Epidermal melanocyte (primary cell): ENCODE results near the gene SVOPL.

Source experiments
- DNase-seq: peaks from one replicate; pipeline ENCODE4 v3.0.0; 2011; ENCODE audit warnings: low spot score; ENCODE audit not compliant: insufficient read length

SVOPL gene

DNA sequence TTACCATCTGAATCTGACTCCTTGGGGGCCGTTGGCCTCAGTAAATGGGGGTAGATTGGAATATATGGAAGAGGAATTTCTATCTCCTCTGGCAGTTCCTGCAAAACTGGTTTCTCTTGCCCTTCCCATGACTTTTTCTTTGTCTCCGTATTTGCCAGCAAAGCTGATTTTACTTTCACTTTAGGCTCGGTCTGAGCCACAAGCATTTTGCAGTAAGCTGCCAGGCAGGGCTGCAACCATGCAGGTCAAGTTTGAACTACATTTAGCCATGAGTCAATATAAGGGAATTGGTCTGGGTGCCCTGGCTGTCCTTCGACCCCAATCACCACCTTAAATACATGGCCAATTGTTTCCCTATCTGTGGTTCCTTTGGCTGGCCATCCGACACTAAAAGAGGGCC, 136.8 kb downstream of the SVOPL start:
- DNase-seq: no peak

DNA sequence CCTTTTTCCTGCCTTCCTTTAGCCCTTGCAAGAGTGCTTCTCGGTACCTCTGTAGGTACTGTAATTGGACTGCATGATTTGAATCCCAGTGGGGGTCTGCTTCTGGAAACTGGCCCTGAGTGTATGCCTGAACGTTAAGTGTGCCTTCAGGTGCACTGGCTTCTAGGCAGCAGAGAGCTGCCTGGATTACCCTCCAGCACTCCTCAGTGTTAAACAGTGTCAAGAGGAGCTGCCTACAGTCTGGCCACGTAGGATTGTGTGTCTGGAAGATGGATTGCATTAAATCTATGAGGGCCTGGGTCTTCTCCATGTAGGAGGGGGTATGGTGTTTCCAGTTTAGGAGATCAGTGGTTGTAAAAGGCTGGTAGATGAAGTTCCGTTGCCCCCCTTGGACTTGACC, 137.4 kb downstream of the SVOPL start:
- no peak for DNase-seq

DNA sequence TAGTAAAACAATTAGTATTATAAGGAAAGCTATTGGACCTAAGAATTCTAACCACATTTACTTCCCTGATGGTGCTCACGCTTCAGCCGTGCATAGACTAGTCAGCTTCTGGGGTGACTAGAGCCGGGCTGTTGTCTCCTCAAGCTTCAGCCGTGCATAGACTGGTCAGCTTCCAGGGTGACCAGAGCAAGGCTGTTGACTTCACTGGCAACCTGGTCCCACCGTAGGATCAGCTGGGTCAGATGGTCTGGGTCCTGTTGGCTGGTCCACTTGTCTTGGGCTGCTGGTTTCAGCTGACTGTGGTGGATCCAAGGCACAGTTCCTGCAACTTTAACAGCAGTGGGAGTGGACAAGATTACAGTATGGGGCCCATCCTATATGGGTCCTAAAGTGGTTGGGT, 141.7 kb downstream of the SVOPL start:
- DNase-seq: no peak

DNA sequence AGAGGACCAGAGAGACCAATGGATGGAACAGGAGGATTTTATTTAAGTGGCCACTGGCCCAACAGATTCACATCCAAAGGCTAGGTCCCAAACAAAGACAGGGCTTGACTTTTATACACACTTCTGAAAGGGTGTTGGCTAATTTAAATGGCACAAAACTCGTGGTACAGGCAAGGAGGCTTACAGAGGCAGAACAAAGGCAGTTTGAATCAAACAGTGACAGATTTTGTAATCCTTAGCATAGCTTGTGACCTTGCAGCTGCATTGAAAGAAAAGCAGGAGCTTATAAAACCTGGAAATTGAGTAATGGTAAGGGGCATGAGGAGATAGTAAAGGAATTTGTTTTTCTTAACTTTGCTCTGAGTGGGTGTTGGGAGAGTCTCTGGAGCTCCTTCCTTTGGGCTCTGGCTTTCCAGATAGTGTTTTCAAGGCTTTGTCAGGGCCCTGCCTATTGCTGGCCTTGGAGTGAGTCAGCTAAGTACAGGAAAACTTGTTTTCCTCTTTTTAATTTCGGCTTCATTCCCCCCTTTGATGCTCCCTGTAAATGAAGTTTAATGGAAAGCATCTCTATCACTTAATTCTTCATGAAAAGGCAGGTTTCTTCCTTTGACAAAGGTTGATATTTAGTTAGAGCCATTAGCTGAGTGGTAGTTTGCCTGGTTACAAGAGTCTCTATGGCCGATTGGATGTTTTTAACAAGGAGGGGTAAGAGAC, 144.2 kb downstream of the SVOPL start:
- DNase-seq: no peak

DNA sequence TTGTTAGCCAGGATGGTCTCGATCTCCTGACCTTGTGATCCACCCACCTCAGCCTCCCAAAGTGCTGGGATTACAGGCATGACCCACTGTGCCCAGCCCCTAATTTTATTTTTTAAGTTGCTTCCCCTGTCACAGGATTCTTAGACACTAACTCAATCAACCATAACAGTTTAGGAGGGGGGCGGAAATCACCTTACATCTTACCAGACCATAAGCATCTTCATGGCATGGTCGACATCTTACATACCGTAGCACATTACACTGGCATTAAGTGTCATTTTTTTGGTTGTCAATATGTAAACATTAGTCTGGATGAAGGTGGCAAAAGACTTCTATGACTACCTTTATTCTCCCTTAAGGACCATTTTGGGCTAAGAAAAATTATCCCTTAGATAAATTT, 145.5 kb downstream of the SVOPL start:
- no peak for DNase-seq

DNA sequence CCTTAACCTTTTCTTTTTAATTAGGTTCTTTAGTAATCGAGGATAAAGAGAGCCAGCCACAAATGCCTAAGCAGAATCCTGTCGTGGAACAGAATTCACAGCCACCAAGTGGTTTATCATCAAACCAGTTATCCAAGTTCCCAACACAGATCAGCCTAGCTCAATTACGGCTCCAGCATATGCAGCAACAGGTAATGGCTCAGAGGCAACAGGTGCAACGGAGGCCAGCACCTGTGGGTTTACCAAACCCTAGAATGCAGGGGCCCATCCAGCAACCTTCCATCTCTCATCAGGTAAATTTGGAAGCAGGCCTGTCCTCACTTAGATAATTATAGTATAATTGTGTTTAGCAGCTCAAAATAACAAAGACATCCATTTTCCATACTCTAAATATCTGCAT, 146.5 kb downstream of the SVOPL start:
- DNase-seq: no peak

DNA sequence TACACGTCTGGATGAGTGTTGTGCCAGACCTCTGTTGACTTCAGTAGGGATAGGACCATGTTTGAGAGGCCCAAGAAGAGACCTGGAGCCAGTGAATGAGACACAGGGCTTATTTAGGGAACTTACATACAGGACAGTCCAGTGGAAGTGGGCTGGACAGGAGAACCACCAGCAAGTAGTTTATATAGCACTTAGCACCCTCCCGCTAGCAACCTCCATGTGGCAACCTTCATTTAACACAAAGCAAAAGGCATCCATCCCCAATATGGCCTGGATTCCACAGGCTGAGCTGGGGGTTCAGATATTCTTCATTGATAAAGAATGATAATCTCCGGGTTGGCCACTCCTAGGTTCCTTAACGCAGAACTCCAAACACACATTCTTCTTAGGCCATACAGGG, 147.4 kb downstream of the SVOPL start:
- DNase-seq: no peak

DNA sequence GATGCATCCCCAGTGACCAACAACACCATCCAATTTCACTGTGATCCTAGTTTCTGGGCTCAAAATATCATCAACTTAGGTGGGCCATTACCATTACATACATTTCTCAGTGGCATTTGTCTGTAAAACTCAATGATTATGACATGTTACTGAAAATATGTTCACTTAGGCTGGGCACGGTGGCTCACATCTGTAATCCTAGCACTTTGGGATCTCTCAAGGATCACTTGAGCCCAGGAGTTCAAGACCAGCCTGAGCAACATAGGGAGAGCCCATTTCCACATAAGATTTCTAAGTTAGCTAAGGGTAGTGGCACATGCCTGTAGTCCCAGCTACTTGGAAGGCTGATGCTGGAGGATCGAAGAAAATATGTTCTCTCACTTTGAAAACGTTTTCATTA, 150.1 kb downstream of the SVOPL start:
- no peak for DNase-seq

DNA sequence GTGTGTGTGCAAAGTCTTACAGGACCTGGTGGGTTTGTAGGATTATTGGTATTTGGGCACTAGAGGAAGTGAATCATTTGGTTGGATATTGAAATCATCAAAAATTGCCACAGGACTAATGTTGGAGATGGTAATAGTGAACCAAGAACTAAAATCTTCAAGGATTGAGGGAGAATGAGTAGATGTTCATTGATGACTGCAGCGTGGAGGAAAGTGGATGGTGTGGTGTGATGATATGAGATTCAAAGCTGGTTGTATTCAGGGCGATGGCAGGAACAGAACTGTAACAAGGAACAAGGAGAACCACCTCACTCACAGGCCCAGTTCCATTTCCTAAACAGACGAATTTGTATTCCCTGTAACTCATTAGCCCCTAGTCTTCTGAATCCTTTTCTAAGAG, 150.8 kb downstream of the SVOPL start:
- no peak for DNase-seq

DNA sequence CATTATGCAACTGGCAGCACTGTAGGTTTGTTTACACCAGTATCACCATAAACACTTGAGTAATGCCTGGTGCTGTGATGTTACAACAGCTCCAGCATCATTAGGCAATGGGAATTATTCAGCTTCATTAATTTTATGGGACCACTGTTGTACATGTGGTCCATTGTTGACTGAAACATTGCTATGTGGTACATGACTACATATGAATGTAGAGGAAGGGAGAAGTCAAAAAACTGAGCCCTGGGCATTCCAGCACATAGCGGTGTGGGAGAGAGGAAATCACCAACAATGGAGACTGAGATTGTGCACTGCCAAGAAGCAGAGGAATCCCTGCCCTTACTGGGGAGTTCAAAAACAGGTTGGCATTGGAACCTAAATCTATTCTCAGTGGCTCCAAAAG, 152.1 kb downstream of the SVOPL start:
- no peak for DNase-seq

DNA sequence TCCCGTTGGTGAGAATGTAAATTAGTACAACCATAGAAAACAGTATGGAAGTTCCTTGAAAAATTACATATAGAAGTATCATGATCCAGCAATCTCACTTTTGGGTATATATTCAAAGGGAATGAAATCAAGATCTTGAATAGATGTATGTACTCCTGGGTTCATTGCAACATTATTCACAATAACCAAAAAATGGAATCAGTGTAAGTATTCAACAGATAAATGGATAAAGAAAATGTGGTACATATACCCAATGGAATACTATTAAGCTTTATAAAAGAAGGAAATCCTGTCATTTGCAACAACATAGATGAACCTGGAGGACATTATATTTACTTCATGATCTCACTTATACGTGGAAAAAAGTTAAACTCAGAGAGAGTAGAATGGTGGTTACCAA, 154.3 kb downstream of the SVOPL start:
- no peak for DNase-seq

DNA sequence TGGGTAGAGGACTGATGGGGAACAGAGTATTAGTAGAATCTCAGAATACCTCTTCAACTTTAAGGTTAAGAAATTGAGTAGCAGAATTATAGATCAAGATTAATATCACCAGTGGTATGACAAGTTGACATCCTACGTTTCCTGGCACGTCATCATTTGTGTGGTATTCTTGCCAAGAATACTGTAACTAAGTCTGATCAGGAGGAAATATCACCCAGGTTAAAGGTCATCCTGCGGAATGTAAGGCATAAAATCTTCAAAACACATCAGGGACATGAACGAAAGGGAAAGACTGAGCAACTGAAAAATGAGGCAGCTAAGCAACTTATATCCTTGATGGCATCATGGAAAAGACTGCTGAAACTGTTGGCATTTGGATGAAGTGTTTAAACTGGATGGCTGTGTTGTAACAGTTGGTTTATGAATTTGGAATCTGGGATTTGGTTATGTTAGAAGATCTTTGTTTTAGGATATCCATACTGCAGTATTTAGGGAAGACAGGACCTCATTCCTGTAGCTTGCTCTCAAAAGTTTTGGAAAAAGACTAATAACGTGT, 155.0 kb downstream of the SVOPL start:
- no peak for DNase-seq

DNA sequence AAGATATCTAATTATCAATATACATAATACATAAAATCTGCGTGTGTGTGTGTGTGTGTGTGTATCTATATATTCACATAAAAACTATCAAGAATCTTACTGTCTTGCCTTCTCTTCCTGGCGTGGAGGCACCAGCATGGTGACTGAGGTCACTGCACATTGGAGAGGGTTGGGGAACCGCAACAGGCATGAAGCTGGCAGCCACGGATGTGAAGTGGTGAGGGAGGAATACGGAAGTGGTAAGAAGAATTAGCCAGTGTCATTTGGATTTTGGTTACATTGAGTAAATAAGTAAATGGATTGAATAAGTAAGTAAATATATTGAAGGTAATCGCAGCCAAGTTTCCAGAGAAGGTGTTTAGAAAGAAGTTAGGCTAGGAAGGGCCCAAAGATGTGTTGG, 156.0 kb downstream of the SVOPL start:
- no peak for DNase-seq
